GM12878 (cell line): ENCODE measurements around the gene CACNA2D3. TPM values are rescaled to one million over a fixed set of nuclear protein-coding genes. Genes with fewer than 3 reads are reported as not detected.

Experiments
- ATAC-seq: fragments of 200-7000 bp; cut with Tn5 transposase; 3 replicates; pipeline ENCODE4 v1.9.1; 2020; ENCODE audit warnings: mild to moderate bottlenecking, moderate library complexity
- BruUV-seq: library from RNA; stranded (reverse); fragments of 400-500 nt; replicated peaks from 2 replicates; lab custom pipeline; 2021; lab: Mats Ljungman, UMichigan
- CTCF ChIA-PET: fragments of 300-600 bp; sonication (Branson Sonifier 250); formaldehyde crosslinking; extraction: SDS; loops from one replicate; lab custom pipeline; 2021; ENCODE audit warnings: inconsistent platforms; lab: Yijun Ruan, JAX
- POLR2A ChIA-PET: fragments of 350-600 bp; formaldehyde crosslinking; extraction: SDS; loops from one replicate; lab custom pipeline; 2021; ENCODE audit warnings: inconsistent platforms; lab: Charles Lee
- RAD21 ChIA-PET: fragments of 300-600 bp; sonication (Branson Sonifier 250); formaldehyde crosslinking; loops from one replicate; lab custom pipeline; 2023; ENCODE audit warnings: antibody characterized with exemption; ENCODE audit not compliant: unreplicated experiment; lab: Charles Lee
- SMC1A ChIA-PET: fragments of 300-600 bp; sonication (Branson Sonifier 250); formaldehyde crosslinking; loops from one replicate; lab custom pipeline; 2023; ENCODE audit not compliant: unreplicated experiment, uncharacterized antibody; lab: Charles Lee
- DNase-seq: peaks from one replicate; pipeline ENCODE4 v3.0.0-alpha.2; 2011; ENCODE audit warnings: low read depth, low spot score
- FAIRE-seq: peaks from 3 replicates; lab custom pipeline; 2011; peaks lifted over from hg19 to GRCh38; lab: Jason Lieb, UNC
- H2AFZ ChIP-seq: 2 replicates; pipeline ENCODE4 v1.6.0; 2011; ENCODE audit warnings: low read depth, low read length, control low read depth; ENCODE audit not compliant: control insufficient read depth
- H3K27ac ChIP-seq: 2 replicates; pipeline ENCODE4 v1.5.1; 2011; ENCODE audit warnings: control low read depth; ENCODE audit not compliant: control insufficient read depth, insufficient read depth
- H3K27me3 ChIP-seq, 2 experiments: replicated peaks in 1 of 2; 2 replicates each; pipeline versions ENCODE4 v1.6.0 to v1.6.1; 2011; ENCODE audit warnings: low read length in 1 of 2; ENCODE audit not compliant: control insufficient read depth in 2 of 2, insufficient read depth in 2 of 2
- H3K36me3 ChIP-seq, 2 experiments: 2 replicates each; pipeline ENCODE4 v1.5.1; 2011; ENCODE audit warnings: low read length in 1 of 2; ENCODE audit not compliant: control insufficient read depth in 2 of 2, insufficient read depth in 2 of 2
- H3K4me1 ChIP-seq: 2 replicates; pipeline ENCODE4 v1.6.1; 2011; ENCODE audit warnings: mild to moderate bottlenecking, low read length, moderate library complexity, mixed read lengths; ENCODE audit not compliant: control insufficient read depth, insufficient read depth
- H3K4me2 ChIP-seq: 2 replicates; pipeline ENCODE4 v1.6.0; 2011; ENCODE audit warnings: control low read depth; ENCODE audit not compliant: control insufficient read depth, insufficient read depth
- H3K4me3 ChIP-seq: fragments of 200-600 bp; sonication (generic); 2 replicates; pipeline ENCODE4 v1.5.1; 2016
- H3K79me2 ChIP-seq: 2 replicates; pipeline ENCODE4 v1.6.0; 2011; ENCODE audit warnings: low read length; ENCODE audit not compliant: control insufficient read depth, insufficient read depth
- H3K9ac ChIP-seq: 2 replicates; pipeline ENCODE4 v1.8.0; 2011; ENCODE audit warnings: low read length, control low read depth, mixed read lengths; ENCODE audit not compliant: control insufficient read depth, insufficient read depth
- H3K9me3 ChIP-seq: replicated peaks from 3 replicates; pipeline ENCODE4 v1.5.1; 2011; ENCODE audit warnings: mild to moderate bottlenecking, low read length; ENCODE audit not compliant: control insufficient read depth, insufficient read depth
- H4K20me1 ChIP-seq: 2 replicates; pipeline ENCODE4 v1.6.0; 2011; ENCODE audit not compliant: control insufficient read depth, insufficient read depth
- ASH2L ChIP-seq: fragments of 300-600, 200-600 bp; sonication (generic); IDR thresholded peaks from 2 replicates; pipeline ENCODE4 v1.6.1; 2017; ENCODE audit warnings: low read depth, mild to moderate bottlenecking, borderline replicate concordance
- BACH1 ChIP-seq: fragments of 450-650 bp; IDR thresholded peaks from 2 replicates; pipeline ENCODE4 v1.6.1; 2017; ENCODE audit warnings: mild to moderate bottlenecking, borderline replicate concordance
- CBX3 ChIP-seq: fragments of 200-600 bp; sonication (generic); IDR thresholded peaks from 2 replicates; pipeline ENCODE4 v1.6.1; 2016; ENCODE audit warnings: low read depth, borderline replicate concordance
- HCFC1 ChIP-seq: fragments of 150-350 bp; IDR thresholded peaks from 2 replicates; pipeline ENCODE4 v1.6.1; 2014; ENCODE audit warnings: low read length
- IRF3 ChIP-seq: fragments of 450-650 bp; IDR thresholded peaks from 2 replicates; pipeline ENCODE4 v1.6.1; 2014; ENCODE audit warnings: mild to moderate bottlenecking
- LARP7 ChIP-seq: fragments of 450-650 bp; IDR thresholded peaks from 2 replicates; pipeline ENCODE4 v1.6.1; 2017; ENCODE audit warnings: mild to moderate bottlenecking
- NFYB ChIP-seq: IDR thresholded peaks from 2 replicates; pipeline ENCODE4 v1.6.1; 2011; ENCODE audit warnings: low read depth, mild to moderate bottlenecking, low read length, improper control_type of control experiment, moderate library complexity; ENCODE audit not compliant: insufficient read depth
- PML ChIP-seq: IDR thresholded peaks from 2 replicates; pipeline ENCODE4 v1.6.1; 2012; ENCODE audit warnings: low read length, inconsistent platforms
- RUNX3 ChIP-seq: IDR thresholded peaks from 2 replicates; pipeline ENCODE4 v1.6.1; 2012; ENCODE audit warnings: low read length, inconsistent platforms
- SMAD5 ChIP-seq: IDR thresholded peaks from 2 replicates; pipeline ENCODE4 v1.6.1; 2016; ENCODE audit warnings: antibody characterized with exemption, low read depth
- TCF12 ChIP-seq: IDR thresholded peaks from 2 replicates; pipeline ENCODE4 v1.6.1; 2011; ENCODE audit warnings: low read depth, mild to moderate bottlenecking, low read length
- YY1 ChIP-seq: IDR thresholded peaks from 2 replicates; pipeline ENCODE4 v1.6.1; 2011; ENCODE audit warnings: low read depth, mild to moderate bottlenecking, low read length
- ZBTB4 ChIP-seq: fragments of 450-650 bp; formaldehyde crosslinking; IDR thresholded peaks from 2 replicates; pipeline ENCODE4 v1.4.0; 2022; ENCODE audit warnings: mild to moderate bottlenecking, moderate library complexity
- WGBS: methylation state at CpG from one replicate; pipeline ENCODE4 v1.1.6; 2016; ENCODE audit warnings: low lambda C conversion rate; ENCODE audit not compliant: insufficient replicate concordance, insufficient coverage; ENCODE audit errors: missing lambda C conversion rate; 5-methylcytosine and 5-hydroxymethylcytosine counted together
- in situ Hi-C: fragments of 300-500 bp; cut with MboI; formaldehyde crosslinking; loops from 9 replicates; pipeline ENCODE4 v1.14.3; 2018; ENCODE audit warnings: mixed read lengths
- intact Hi-C: fragments of 100-400 bp; cut with micrococcal nuclease; formaldehyde crosslinking; loops from one replicate; pipeline ENCODE4 v1.14.2; 2022; ENCODE audit not compliant: unreplicated experiment
- polyA plus RNA-seq, 11 experiments: library from polyadenylated mRNA; depleted of rRNA in 4 of 11; unstranded in 6 of 11; stranded (reverse) in 5 of 11; fragments of >200 nt; fragmentation: Nextera tagmentation in 4 of 11; fragmentation: Illumina TruSeq in 1 of 11; extraction: Ambion mirVana in 4 of 11; extraction: Trizol in 1 of 11; gene quantifications; 1 replicate in 1 of 11; 2 replicates in 10 of 11; pipeline versions ENCODE4 v1.2.1 to v1.2.3, GENCODE V29; 2011 to 2016; ENCODE audit warnings: inconsistent platforms in 2 of 11, missing spikeins in 2 of 11, low read depth in 1 of 11
- total RNA-seq, 4 experiments: library from RNA; depleted of rRNA in 3 of 4; stranded (reverse); fragments of >200 nt in 3 of 4; fragmentation: Illumina TruSeq in 1 of 4; extraction: Trizol in 1 of 4; gene quantifications; 2 replicates each; pipeline versions ENCODE4 v1.2.1 to v1.2.3, GENCODE V29; 2013 to 2021
- TF ChIP-seq, protein P1 (sequence below): IDR thresholded peaks from 2 replicates; pipeline ENCODE4 v1.6.1; 2011; ENCODE audit warnings: low read depth, low read length, improper control_type of control experiment, borderline replicate concordance

CACNA2D3 gene
- total and polyA plus RNA-seq, 10 of the 15 experiments (the other 5 are each of a cell fraction or from before 2014, with no cell fraction given), result not detected

DNA sequence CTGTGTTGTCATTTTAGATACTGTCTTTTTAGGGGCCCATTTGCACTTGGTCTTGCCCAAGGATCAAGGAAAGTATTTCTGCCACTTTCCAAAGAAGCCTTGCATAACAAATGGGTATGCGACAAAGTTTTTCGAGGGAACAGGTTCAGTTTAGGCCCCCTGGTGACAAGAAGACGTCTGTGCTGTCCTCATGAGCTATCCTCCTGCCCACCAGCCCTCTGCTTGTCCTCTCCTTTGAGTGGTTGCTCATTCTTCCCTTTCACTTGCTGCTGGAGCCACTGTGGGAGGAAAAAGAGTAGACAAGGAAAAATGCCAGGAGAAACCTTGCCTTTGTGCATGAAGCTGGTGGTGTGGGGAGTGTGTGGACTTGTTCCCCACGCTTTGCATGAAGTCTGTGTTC is 171.9 kb downstream of the CACNA2D3 start:
- Histone ChIP-seq H3K27ac (no peak overlapping the region), H3K4me3 (no peak overlapping the region), H2AFZ (no peak overlapping the region), H3K79me2 (no peaks in the 10 kb centered on the region), H3K9me3 (no peaks in the 10 kb centered on the region), H3K9ac (no peak overlapping the region), H4K20me1 (no peaks in the 10 kb centered on the region), H3K4me2 (no peak overlapping the region), H3K27me3 (no peaks in the 10 kb centered on the region; a peak in 2 of 4 replicates), H3K36me3 (no peaks in the 10 kb centered on the region), H3K4me1 (no peaks in the 10 kb centered on the region)
- intact Hi-C loops, result no loop called here
- ChIA-PET CTCF (interaction anchor here (1.0 kb wide), 1 partner anchor 356 kb away, joined by 4 read pairs; no protein-coding TSS in a partner anchor), POLR2A (no interaction called here), RAD21 (no interaction called here), SMC1A (no interaction called here)
- TF ChIP-seq ASH2L (no peak), ZBTB4 (CRISPR knock-in tag) (no peak)
- WGBS, result 30% methylated on average over 4 of the region's 4 CpGs
- FAIRE-seq (no peak), DNase-seq (no peak), ATAC-seq (no peak)
- in situ Hi-C loops, result no loop called here
- BruUV-seq, result no TSS peak

DNA sequence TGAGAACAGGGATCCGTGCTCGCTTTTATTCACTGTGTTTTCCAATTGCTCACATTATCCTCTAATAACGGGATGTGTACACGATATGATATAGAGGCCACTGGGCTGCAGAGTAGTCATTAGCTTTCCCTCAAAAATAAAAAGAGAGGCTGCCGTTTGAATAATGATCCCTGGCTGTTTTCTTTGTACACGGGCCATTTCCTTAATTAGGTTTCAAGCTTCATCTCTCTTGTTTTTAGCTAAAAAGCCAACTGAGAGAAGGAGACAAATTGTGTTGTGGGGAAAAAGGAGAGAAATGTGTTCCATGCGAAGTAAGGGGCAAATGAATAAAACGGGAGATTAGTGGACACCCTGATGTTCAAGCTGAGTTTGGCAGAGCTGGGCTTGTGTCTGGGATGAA is 174.2 kb downstream of the CACNA2D3 start:
- FAIRE-seq, result no peak
- no peaks in the 10 kb centered on the region for H3K9me3 ChIP-seq
- TF ChIP-seq SMAD5 (no peak), BACH1 (no peak), HCFC1 (no peak), LARP7 (no peak), IRF3 (no peak), PML (no peak), NFYB (no peak), YY1 (no peak), RUNX3 (no peak), TCF12 (no peak), CBX3 (no peak)
- TF ChIP-seq, protein P1, sequence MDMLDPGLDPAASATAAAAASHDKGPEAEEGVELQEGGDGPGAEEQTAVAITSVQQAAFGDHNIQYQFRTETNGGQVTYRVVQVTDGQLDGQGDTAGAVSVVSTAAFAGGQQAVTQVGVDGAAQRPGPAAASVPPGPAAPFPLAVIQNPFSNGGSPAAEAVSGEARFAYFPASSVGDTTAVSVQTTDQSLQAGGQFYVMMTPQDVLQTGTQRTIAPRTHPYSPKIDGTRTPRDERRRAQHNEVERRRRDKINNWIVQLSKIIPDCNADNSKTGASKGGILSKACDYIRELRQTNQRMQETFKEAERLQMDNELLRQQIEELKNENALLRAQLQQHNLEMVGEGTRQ, result no peak

More for the DNA sequence above, 174.2 kb downstream of the CACNA2D3 start:
- H3K27me3 ChIP-seq, result no peaks in the 10 kb centered on the region; a peak in 2 of 4 replicates
- WGBS, result 22% methylated on average over 8 of the region's 8 CpGs
- H3K27ac ChIP-seq, result no peak overlapping the region
- SMC1A ChIA-PET, result interaction anchor here (1.0 kb wide), 1 partner anchor 31 kb away, joined by 3 read pairs; no protein-coding TSS in a partner anchor
- CTCF ChIA-PET, result no interaction called here
- POLR2A ChIA-PET, result no interaction called here
- no peak overlapping the region for H3K4me2 ChIP-seq
- H2AFZ ChIP-seq, result no peak overlapping the region
- H3K4me1 ChIP-seq, result no peaks in the 10 kb centered on the region
- RAD21 ChIA-PET, result no interaction called here
- H3K36me3 ChIP-seq, result no peaks in the 10 kb centered on the region
- H4K20me1 ChIP-seq, result no peaks in the 10 kb centered on the region
- no peak overlapping the region for H3K4me3 ChIP-seq
- no peaks in the 10 kb centered on the region for H3K79me2 ChIP-seq
- DNase-seq (no peak), ATAC-seq (no peak)
- in situ Hi-C loops (no loop called here), intact Hi-C loops (no loop called here)
- H3K9ac ChIP-seq, result no peak overlapping the region
- BruUV-seq, result no TSS peak
